Nephron (organoid): ENCODE results near the gene THSD4.

Source experiments
- H3K27ac Mint-ChIP-seq, 3 experiments: 2 replicates each; pipeline ENCODE4 v1.8.0; 2020; ENCODE audit warnings: mixed read lengths in 3 of 3, mild to moderate bottlenecking in 2 of 3, moderate library complexity in 1 of 3
- H3K27me3 Mint-ChIP-seq: 2 replicates; pipeline ENCODE4 v1.8.0; 2021; ENCODE audit warnings: low read depth, mild to moderate bottlenecking, moderate library complexity, mixed read lengths
- H3K36me3 Mint-ChIP-seq: 2 replicates; pipeline ENCODE4 v1.8.0; 2020; ENCODE audit warnings: low read depth, mixed read lengths
- H3K4me1 Mint-ChIP-seq: 2 replicates; pipeline ENCODE4 v1.8.0; 2020; ENCODE audit warnings: mixed read lengths
- H3K4me3 Mint-ChIP-seq, 3 experiments: 2 replicates each; pipeline ENCODE4 v1.8.0; 2020; ENCODE audit warnings: mild to moderate bottlenecking in 3 of 3, mixed read lengths in 3 of 3, moderate library complexity in 2 of 3
- H3K9me3 Mint-ChIP-seq: 2 replicates; pipeline ENCODE4 v1.8.0; 2020; ENCODE audit warnings: mixed read lengths
- CTCF ChIP-seq, 3 experiments: fragments of 200-600 bp; sonication (generic); IDR thresholded peaks; one replicate each; pipeline ENCODE4 v1.5.0; 2021; ENCODE audit warnings: antibody characterized with exemption in 3 of 3; ENCODE audit not compliant: unreplicated experiment in 3 of 3

The THSD4 gene

GRCh38 chr15:71549091-71549490, 433.8 kb downstream of the THSD4 start:
- H3K27ac Mint-ChIP-seq: peak overlapping the region in 2 of 3 experiments; percentile 17 to 26
- H3K27me3 Mint-ChIP-seq: peaks cover 30% of the 10 kb centered on the region
- peak overlapping the region in 2 of 3 experiments; percentile 7 to 31 for H3K4me3 Mint-ChIP-seq
- peaks cover 29% of the 10 kb centered on the region for H3K4me1 Mint-ChIP-seq
- no peaks in the 10 kb centered on the region for H3K9me3 Mint-ChIP-seq
- no peak for TF ChIP-seq CTCF (IDR thresholded peaks at IDR 0.05; ENCODE audit: unreplicated experiment in 3 of 3)
- H3K36me3 Mint-ChIP-seq: no peaks in the 10 kb centered on the region

- Mint-ChIP-seq H3K4me3 (peak overlapping the region in 1 of 3 experiments; percentile 2), H3K27ac (no peak overlapping the region), H3K9me3 (no peaks in the 10 kb centered on the region), H3K4me1 (peaks cover 29% of the 10 kb centered on the region), H3K27me3 (peaks cover 30% of the 10 kb centered on the region), H3K36me3 (no peaks in the 10 kb centered on the region)
- TF ChIP-seq CTCF (IDR thresholded peaks at IDR 0.05; ENCODE audit: unreplicated experiment in 3 of 3): no peak
These were observed 434.4 kb downstream of the THSD4 start for GRCh38 chr15:71549697-71550096.

- no peaks in the 10 kb centered on the region for H3K36me3 Mint-ChIP-seq
- H3K27me3 Mint-ChIP-seq: peaks cover 22% of the 10 kb centered on the region
- H3K27ac Mint-ChIP-seq: no peak overlapping the region
- TF ChIP-seq CTCF (IDR thresholded peaks at IDR 0.05; ENCODE audit: unreplicated experiment in 3 of 3): no peak
- no peaks in the 10 kb centered on the region for H3K9me3 Mint-ChIP-seq
- peaks cover 27% of the 10 kb centered on the region for H3K4me1 Mint-ChIP-seq
- no peak overlapping the region for H3K4me3 Mint-ChIP-seq
These were observed 436.3 kb downstream of the THSD4 start for GRCh38 chr15:71551566-71551965.

- no peak overlapping the region for H3K4me3 Mint-ChIP-seq
- peak overlapping the region in 2 of 3 experiments; percentile 0 to 16 for H3K27ac Mint-ChIP-seq
- H3K4me1 Mint-ChIP-seq: peaks cover 7% of the 10 kb centered on the region
- TF ChIP-seq CTCF (IDR thresholded peaks at IDR 0.05; ENCODE audit: unreplicated experiment in 3 of 3): no peak
- peaks cover 14% of the 10 kb centered on the region for H3K9me3 Mint-ChIP-seq
- no peaks in the 10 kb centered on the region for H3K27me3 Mint-ChIP-seq
- H3K36me3 Mint-ChIP-seq: peaks cover 10% of the 10 kb centered on the region
These were observed 443.8 kb downstream of the THSD4 start for GRCh38 chr15:71559098-71559497.

- Mint-ChIP-seq H3K27ac (no peak overlapping the region), H3K27me3 (no peaks in the 10 kb centered on the region), H3K36me3 (peaks cover 10% of the 10 kb centered on the region), H3K9me3 (peaks cover 14% of the 10 kb centered on the region), H3K4me3 (no peak overlapping the region), H3K4me1 (peaks cover 7% of the 10 kb centered on the region)
- TF ChIP-seq CTCF (IDR thresholded peaks at IDR 0.05; ENCODE audit: unreplicated experiment in 3 of 3): no peak
These were observed 444.3 kb downstream of the THSD4 start for GRCh38 chr15:71559616-71560015.

- Mint-ChIP-seq H3K4me1 (peaks cover 16% of the 10 kb centered on the region), H3K36me3 (peaks cover 10% of the 10 kb centered on the region), H3K9me3 (peaks cover 12% of the 10 kb centered on the region), H3K4me3 (no peak overlapping the region), H3K27ac (no peak overlapping the region), H3K27me3 (no peaks in the 10 kb centered on the region)
- TF ChIP-seq CTCF (IDR thresholded peaks at IDR 0.05; ENCODE audit: unreplicated experiment in 3 of 3): no peak
These were observed 447.0 kb downstream of the THSD4 start for GRCh38 chr15:71562251-71562650.
